NOMO-1 treated with DMSO at 0.1 percent for 48 hours (cell line): ENCODE data around the gene MPPED2.

Source experiments
- DNase-seq: peaks from one replicate; lab custom pipeline; 2025; ENCODE audit not compliant: unreplicated experiment; lab: John Stamatoyannopoulos, UW

The MPPED2 gene

GRCh38 chr11:30423886-30424285 is 162.3 kb downstream of the MPPED2 start:
- DNase-seq: no peak

- no peak for DNase-seq
Observed at GRCh38 chr11:30423279-30423648, 162.9 kb downstream of the MPPED2 start.

GRCh38 chr11:30422447-30423278 is 163.5 kb downstream of the MPPED2 start:
- DNase-seq: no peak

GRCh38 chr11:30420233-30420787 is 165.8 kb downstream of the MPPED2 start:
- no peak for DNase-seq

GRCh38 chr11:30414806-30415205 is 171.3 kb downstream of the MPPED2 start:
- no peak for DNase-seq

- DNase-seq: no peak
Observed at GRCh38 chr11:30414244-30414643, 171.9 kb downstream of the MPPED2 start.

- DNase-seq: no peak
Observed at GRCh38 chr11:30412509-30412908, 173.6 kb downstream of the MPPED2 start.

- DNase-seq: no peak
Observed at GRCh38 chr11:30411383-30411782, 174.8 kb downstream of the MPPED2 start.

GRCh38 chr11:30406978-30407762 is 179.0 kb downstream of the MPPED2 start:
- DNase-seq: no peak

GRCh38 chr11:30405385-30405784 is 180.8 kb downstream of the MPPED2 start:
- no peak for DNase-seq

GRCh38 chr11:30404136-30404535 is 182.0 kb downstream of the MPPED2 start:
- DNase-seq: no peak

- no peak for DNase-seq
Observed at GRCh38 chr11:30395751-30396150, 190.4 kb downstream of the MPPED2 start.

GRCh38 chr11:30393012-30393411 is 193.1 kb downstream of the MPPED2 start:
- DNase-seq: no peak

- peak; percentile 9 for DNase-seq
Observed at GRCh38 chr11:30392221-30392784, 193.8 kb downstream of the MPPED2 start.

GRCh38 chr11:30388957-30389356 is 197.2 kb downstream of the MPPED2 start:
- no peak for DNase-seq

GRCh38 chr11:30387891-30388861 is 198.0 kb downstream of the MPPED2 start:
- DNase-seq: no peak

GRCh38 chr11:30381879-30382278 is 204.3 kb downstream of the MPPED2 start:
- no peak for DNase-seq

GRCh38 chr11:30380846-30381245 is 205.3 kb downstream of the MPPED2 start:
- DNase-seq: no peak

GRCh38 chr11:30377347-30377746 is 208.8 kb downstream of the MPPED2 start:
- DNase-seq: no peak

GRCh38 chr11:30370164-30370563 is 216.0 kb downstream of the MPPED2 start:
- DNase-seq: no peak
